HEK293 (cell line): ENCODE results near the gene BLMH.

Source experiments
- CTCF ChIA-PET: fragments of 350-600 bp; formaldehyde crosslinking; extraction: SDS; loops from one replicate; lab custom pipeline; 2021; ENCODE audit warnings: antibody characterized with exemption; lab: Yijun Ruan, JAX
- POLR2A ChIA-PET: fragments of 300-600 bp; formaldehyde crosslinking; extraction: SDS; loops from one replicate; lab custom pipeline; 2020; ENCODE audit warnings: antibody characterized with exemption, inconsistent platforms; lab: Yijun Ruan, JAX
- H3K27ac ChIP-seq: fragments of 200-500 bp; sonication (Bioruptor generic); 2 replicates; pipeline ENCODE4 v1.5.1; 2014; ENCODE audit warnings: low read depth, low read length, control low read depth, inconsistent platforms; ENCODE audit errors: extremely low read depth
- H3K36me3 ChIP-seq, 2 experiments: fragments of 200-500 bp in 1 of 2; sonication (Bioruptor generic) in 1 of 2; 1 replicate in 1 of 2; 2 replicates in 1 of 2; pipeline ENCODE4 v1.5.1; 2014 to 2017; ENCODE audit warnings: inconsistent platforms in 2 of 2, low read length in 2 of 2; ENCODE audit not compliant: control insufficient read depth in 2 of 2, insufficient read depth in 1 of 2
- H3K4me1 ChIP-seq: fragments of 200-500 bp; sonication (Bioruptor generic); 2 replicates; pipeline ENCODE4 v1.5.1; 2014; ENCODE audit warnings: mild to moderate bottlenecking, low read length, inconsistent platforms; ENCODE audit not compliant: control insufficient read depth, insufficient read depth
- H3K4me3 ChIP-seq: 2 replicates; pipeline ENCODE4 v1.5.1; 2011; ENCODE audit warnings: low read depth, mild to moderate bottlenecking, control low read depth, low read length, moderate library complexity
- H3K9me3 ChIP-seq: fragments of 200-500 bp; sonication (Bioruptor generic); 2 replicates; pipeline ENCODE4 v1.5.1; 2014; ENCODE audit warnings: low read depth, low read length, inconsistent platforms; ENCODE audit not compliant: control insufficient read depth, insufficient read depth
- PRDM1 ChIP-seq: fragments of 450-650 bp; formaldehyde crosslinking; IDR thresholded peaks from 2 replicates; pipeline ENCODE4; 2016; ENCODE audit warnings: missing biosample characterization, missing genetic modification characterization
- SALL2 ChIP-seq: fragments of 450-650 bp; formaldehyde crosslinking; IDR thresholded peaks from 2 replicates; pipeline ENCODE4 v1.5.0; 2017; ENCODE audit warnings: missing biosample characterization, mild to moderate bottlenecking, missing genetic modification characterization, borderline replicate concordance
- SCRT2 ChIP-seq: fragments of 450-650 bp; formaldehyde crosslinking; IDR thresholded peaks from 2 replicates; pipeline ENCODE4 v1.5.1; 2016; ENCODE audit warnings: missing biosample characterization, missing genetic modification characterization
- SETDB1 ChIP-seq: IDR thresholded peaks from one replicate; pipeline ENCODE4 v1.6.1; 2017; ENCODE audit warnings: mild to moderate bottlenecking, low read length, moderate library complexity, mixed read lengths; ENCODE audit not compliant: insufficient read length
- SP2 ChIP-seq: fragments of 450-650 bp; formaldehyde crosslinking; IDR thresholded peaks from 2 replicates; pipeline ENCODE4 v1.5.1; 2016; ENCODE audit warnings: missing biosample characterization, missing genetic modification characterization
- ZEB2 ChIP-seq: fragments of 450-650 bp; formaldehyde crosslinking; IDR thresholded peaks from 2 replicates; pipeline ENCODE4 v1.5.1; 2016; ENCODE audit warnings: missing biosample characterization, missing genetic modification characterization
- ZFP69B ChIP-seq: fragments of 450-650 bp; formaldehyde crosslinking; IDR thresholded peaks from 2 replicates; pipeline ENCODE4 v1.5.1; 2016; ENCODE audit warnings: missing biosample characterization, missing genetic modification characterization
- ZNF121 ChIP-seq: fragments of 450-650 bp; formaldehyde crosslinking; IDR thresholded peaks from 2 replicates; pipeline ENCODE4 v1.5.1; 2016; ENCODE audit warnings: missing biosample characterization, missing genetic modification characterization
- ZNF138 ChIP-seq: fragments of 450-650 bp; formaldehyde crosslinking; IDR thresholded peaks from 2 replicates; pipeline ENCODE4 v1.5.1; 2016; ENCODE audit warnings: missing biosample characterization, missing genetic modification characterization, borderline replicate concordance
- ZNF184 ChIP-seq: fragments of 450-650 bp; IDR thresholded peaks from 2 replicates; pipeline ENCODE4 v1.5.1; 2018; ENCODE audit warnings: missing biosample characterization, mild to moderate bottlenecking, missing genetic modification characterization
- ZNF292 ChIP-seq: fragments of 450-650 bp; formaldehyde crosslinking; IDR thresholded peaks from 2 replicates; pipeline ENCODE4 v1.5.1; 2016; ENCODE audit warnings: low read depth, missing biosample characterization, missing genetic modification characterization, borderline replicate concordance
- ZNF335 ChIP-seq: fragments of 450-650 bp; formaldehyde crosslinking; conservative IDR thresholded peaks from 2 replicates; pipeline ENCODE4 v1.5.1; 2016; ENCODE audit warnings: missing biosample characterization, missing genetic modification characterization
- ZNF391 ChIP-seq: fragments of 450-650 bp; formaldehyde crosslinking; IDR thresholded peaks from 2 replicates; pipeline ENCODE4 v1.5.1; 2016; ENCODE audit warnings: low read depth, missing biosample characterization, missing genetic modification characterization, borderline replicate concordance
- ZNF561 ChIP-seq: fragments of 450-650 bp; IDR thresholded peaks from 2 replicates; pipeline ENCODE4 v1.5.1; 2018; ENCODE audit warnings: missing biosample characterization, missing genetic modification characterization, borderline replicate concordance
- ZNF701 ChIP-seq: fragments of 450-650 bp; formaldehyde crosslinking; IDR thresholded peaks from 2 replicates; pipeline ENCODE4 v1.5.1; 2016; ENCODE audit warnings: missing biosample characterization, missing genetic modification characterization
- ZNF843 ChIP-seq: fragments of 450-650 bp; formaldehyde crosslinking; IDR thresholded peaks from 2 replicates; pipeline ENCODE4 v1.5.1; 2016; ENCODE audit warnings: missing biosample characterization, missing genetic modification characterization
- TF ChIP-seq, protein P1 (sequence below): fragments of 450-650 bp; formaldehyde crosslinking; IDR thresholded peaks from 2 replicates; pipeline ENCODE4 v1.5.1; 2017; ENCODE audit warnings: missing biosample characterization, missing genetic modification characterization
- TF ChIP-seq, protein P2 (sequence below): fragments of 450-650 bp; formaldehyde crosslinking; IDR thresholded peaks from 2 replicates; pipeline ENCODE4 v1.5.0; 2017; ENCODE audit warnings: missing biosample characterization, missing genetic modification characterization, borderline replicate concordance
- TF ChIP-seq, protein P3 (sequence below): fragments of 450-650 bp; formaldehyde crosslinking; IDR thresholded peaks from 2 replicates; pipeline ENCODE4 v1.5.1; 2016; ENCODE audit warnings: missing biosample characterization, missing genetic modification characterization
- TF ChIP-seq, protein P4 (sequence below): fragments of 450-650 bp; formaldehyde crosslinking; IDR thresholded peaks from 2 replicates; pipeline ENCODE4 v1.5.1; 2016; ENCODE audit warnings: missing biosample characterization, missing genetic modification characterization
- TF ChIP-seq, protein P5 (sequence below): fragments of 450-650 bp; formaldehyde crosslinking; IDR thresholded peaks from 2 replicates; pipeline ENCODE4 v1.5.1; 2016; ENCODE audit warnings: missing biosample characterization, missing genetic modification characterization
- TF ChIP-seq, protein P6 (sequence below): IDR thresholded peaks from 2 replicates; pipeline ENCODE4 v1.6.1; 2011; ENCODE audit warnings: mild to moderate bottlenecking, low read depth, low read length, borderline replicate concordance

BLMH gene

DNA sequence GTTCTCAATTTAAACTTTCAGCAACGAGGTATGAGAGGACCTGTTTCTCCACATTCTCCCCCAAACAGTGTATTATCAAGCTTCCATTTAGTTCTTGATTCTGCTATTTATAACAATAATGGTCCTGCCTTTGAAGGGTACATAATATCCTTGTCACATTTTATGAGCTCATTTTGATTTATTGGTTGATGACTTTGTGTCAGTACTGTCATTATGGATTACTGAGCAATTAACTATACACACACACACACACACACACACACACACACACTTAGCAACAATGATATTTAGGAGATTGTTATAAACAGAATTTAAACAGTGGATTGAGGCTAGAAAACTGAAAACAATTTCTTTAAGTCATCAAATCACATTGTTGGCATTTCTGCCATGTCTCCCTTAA is 35.1 kb upstream of the BLMH start (continued):
- TF ChIP-seq, protein P1, sequence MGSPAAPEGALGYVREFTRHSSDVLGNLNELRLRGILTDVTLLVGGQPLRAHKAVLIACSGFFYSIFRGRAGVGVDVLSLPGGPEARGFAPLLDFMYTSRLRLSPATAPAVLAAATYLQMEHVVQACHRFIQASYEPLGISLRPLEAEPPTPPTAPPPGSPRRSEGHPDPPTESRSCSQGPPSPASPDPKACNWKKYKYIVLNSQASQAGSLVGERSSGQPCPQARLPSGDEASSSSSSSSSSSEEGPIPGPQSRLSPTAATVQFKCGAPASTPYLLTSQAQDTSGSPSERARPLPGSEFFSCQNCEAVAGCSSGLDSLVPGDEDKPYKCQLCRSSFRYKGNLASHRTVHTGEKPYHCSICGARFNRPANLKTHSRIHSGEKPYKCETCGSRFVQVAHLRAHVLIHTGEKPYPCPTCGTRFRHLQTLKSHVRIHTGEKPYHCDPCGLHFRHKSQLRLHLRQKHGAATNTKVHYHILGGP: peak; percentile 89
- 0 out of 2 replicates have a peak, but pooled peaks have one; percentile 20 for TF ChIP-seq ZNF561 (tag by site-specific recombination)
- TF ChIP-seq ZEB2 (tag by site-specific recombination): peak; percentile 77
- TF ChIP-seq ZNF292 (tag by site-specific recombination): no peak
- TF ChIP-seq ZNF843 (tag by site-specific recombination): peak; percentile 79
- no peak for TF ChIP-seq ZNF335 (tag by site-specific recombination)
- peak; percentile 97 for TF ChIP-seq SALL2 (tag by site-specific recombination)
- TF ChIP-seq, protein P2, sequence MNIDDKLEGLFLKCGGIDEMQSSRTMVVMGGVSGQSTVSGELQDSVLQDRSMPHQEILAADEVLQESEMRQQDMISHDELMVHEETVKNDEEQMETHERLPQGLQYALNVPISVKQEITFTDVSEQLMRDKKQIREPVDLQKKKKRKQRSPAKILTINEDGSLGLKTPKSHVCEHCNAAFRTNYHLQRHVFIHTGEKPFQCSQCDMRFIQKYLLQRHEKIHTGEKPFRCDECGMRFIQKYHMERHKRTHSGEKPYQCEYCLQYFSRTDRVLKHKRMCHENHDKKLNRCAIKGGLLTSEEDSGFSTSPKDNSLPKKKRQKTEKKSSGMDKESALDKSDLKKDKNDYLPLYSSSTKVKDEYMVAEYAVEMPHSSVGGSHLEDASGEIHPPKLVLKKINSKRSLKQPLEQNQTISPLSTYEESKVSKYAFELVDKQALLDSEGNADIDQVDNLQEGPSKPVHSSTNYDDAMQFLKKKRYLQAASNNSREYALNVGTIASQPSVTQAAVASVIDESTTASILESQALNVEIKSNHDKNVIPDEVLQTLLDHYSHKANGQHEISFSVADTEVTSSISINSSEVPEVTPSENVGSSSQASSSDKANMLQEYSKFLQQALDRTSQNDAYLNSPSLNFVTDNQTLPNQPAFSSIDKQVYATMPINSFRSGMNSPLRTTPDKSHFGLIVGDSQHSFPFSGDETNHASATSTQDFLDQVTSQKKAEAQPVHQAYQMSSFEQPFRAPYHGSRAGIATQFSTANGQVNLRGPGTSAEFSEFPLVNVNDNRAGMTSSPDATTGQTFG (tag by site-specific recombination): peak; percentile 91; the same call in 1 of the 2 replicates

DNA sequence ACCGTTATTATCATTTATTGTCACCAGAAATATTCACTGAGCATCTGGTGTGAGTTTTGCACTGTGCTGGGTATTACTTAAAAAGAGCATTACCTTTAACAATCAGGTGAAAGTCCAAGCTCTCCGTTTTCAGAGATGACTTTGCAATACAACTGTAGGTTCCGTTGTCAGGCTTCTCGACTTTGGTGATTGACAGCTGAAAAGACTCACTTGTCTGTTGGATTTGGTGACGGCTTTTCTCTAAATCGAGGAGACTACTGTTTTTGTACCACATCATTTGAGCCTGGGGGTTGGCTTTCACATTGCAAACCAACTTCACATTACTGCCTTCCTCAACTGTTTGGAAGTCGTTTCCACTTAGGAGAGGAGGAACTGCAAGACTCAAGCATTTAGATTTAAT is 33.0 kb upstream of the BLMH start:
- Histone ChIP-seq H3K4me3 (no peak overlapping the region), H3K9me3 (no peaks in the 10 kb centered on the region), H3K4me1 (0 out of 2 replicates have a peak, but pooled peaks cover 3% of the 10 kb centered on the region), H3K36me3 (no peaks in the 10 kb centered on the region), H3K27ac (no peak overlapping the region)
- ChIA-PET CTCF (interaction anchor here (0.7 kb wide), 2 partner anchors 220 to 502 kb away, joined by 3 read pairs; no protein-coding TSS in a partner anchor), POLR2A (interaction anchor here (1.3 kb wide), 1 partner anchor 34 kb away, joined by 3 read pairs; no protein-coding TSS in a partner anchor)
- TF ChIP-seq, protein P3, sequence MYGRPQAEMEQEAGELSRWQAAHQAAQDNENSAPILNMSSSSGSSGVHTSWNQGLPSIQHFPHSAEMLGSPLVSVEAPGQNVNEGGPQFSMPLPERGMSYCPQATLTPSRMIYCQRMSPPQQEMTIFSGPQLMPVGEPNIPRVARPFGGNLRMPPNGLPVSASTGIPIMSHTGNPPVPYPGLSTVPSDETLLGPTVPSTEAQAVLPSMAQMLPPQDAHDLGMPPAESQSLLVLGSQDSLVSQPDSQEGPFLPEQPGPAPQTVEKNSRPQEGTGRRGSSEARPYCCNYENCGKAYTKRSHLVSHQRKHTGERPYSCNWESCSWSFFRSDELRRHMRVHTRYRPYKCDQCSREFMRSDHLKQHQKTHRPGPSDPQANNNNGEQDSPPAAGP (tag by site-specific recombination): no peak
- TF ChIP-seq, protein P4, sequence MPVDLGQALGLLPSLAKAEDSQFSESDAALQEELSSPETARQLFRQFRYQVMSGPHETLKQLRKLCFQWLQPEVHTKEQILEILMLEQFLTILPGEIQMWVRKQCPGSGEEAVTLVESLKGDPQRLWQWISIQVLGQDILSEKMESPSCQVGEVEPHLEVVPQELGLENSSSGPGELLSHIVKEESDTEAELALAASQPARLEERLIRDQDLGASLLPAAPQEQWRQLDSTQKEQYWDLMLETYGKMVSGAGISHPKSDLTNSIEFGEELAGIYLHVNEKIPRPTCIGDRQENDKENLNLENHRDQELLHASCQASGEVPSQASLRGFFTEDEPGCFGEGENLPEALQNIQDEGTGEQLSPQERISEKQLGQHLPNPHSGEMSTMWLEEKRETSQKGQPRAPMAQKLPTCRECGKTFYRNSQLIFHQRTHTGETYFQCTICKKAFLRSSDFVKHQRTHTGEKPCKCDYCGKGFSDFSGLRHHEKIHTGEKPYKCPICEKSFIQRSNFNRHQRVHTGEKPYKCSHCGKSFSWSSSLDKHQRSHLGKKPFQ (tag by site-specific recombination): no peak
- TF ChIP-seq SCRT2 (tag by site-specific recombination) (no peak), PRDM1 (tag by site-specific recombination) (no peak), ZFP69B (tag by site-specific recombination) (no peak), ZNF391 (no peak), SP2 (tag by site-specific recombination) (no peak), ZNF701 (tag by site-specific recombination) (no peak), ZNF138 (tag by site-specific recombination) (no peak), SETDB1 (no peak), ZNF121 (tag by site-specific recombination) (no peak), ZNF184 (tag by site-specific recombination) (no peak)
- TF ChIP-seq, protein P5, sequence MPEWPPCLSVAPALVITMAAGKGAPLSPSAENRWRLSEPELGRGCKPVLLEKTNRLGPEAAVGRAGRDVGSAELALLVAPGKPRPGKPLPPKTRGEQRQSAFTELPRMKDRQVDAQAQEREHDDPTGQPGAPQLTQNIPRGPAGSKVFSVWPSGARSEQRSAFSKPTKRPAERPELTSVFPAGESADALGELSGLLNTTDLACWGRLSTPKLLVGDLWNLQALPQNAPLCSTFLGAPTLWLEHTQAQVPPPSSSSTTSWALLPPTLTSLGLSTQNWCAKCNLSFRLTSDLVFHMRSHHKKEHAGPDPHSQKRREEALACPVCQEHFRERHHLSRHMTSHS (tag by site-specific recombination): no peak
- TF ChIP-seq, protein P6, sequence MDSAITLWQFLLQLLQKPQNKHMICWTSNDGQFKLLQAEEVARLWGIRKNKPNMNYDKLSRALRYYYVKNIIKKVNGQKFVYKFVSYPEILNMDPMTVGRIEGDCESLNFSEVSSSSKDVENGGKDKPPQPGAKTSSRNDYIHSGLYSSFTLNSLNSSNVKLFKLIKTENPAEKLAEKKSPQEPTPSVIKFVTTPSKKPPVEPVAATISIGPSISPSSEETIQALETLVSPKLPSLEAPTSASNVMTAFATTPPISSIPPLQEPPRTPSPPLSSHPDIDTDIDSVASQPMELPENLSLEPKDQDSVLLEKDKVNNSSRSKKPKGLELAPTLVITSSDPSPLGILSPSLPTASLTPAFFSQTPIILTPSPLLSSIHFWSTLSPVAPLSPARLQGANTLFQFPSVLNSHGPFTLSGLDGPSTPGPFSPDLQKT: no peak
